ENCODE results near the gene ZBTB20. TPM values are rescaled to one million over a fixed set of nuclear protein-coding genes. Genes with fewer than 3 reads are reported as not detected.

Gene ZBTB20
- total RNA-seq, 2 donors from 2014 or later: 75.7 to 91.2 TPM

DNA sequence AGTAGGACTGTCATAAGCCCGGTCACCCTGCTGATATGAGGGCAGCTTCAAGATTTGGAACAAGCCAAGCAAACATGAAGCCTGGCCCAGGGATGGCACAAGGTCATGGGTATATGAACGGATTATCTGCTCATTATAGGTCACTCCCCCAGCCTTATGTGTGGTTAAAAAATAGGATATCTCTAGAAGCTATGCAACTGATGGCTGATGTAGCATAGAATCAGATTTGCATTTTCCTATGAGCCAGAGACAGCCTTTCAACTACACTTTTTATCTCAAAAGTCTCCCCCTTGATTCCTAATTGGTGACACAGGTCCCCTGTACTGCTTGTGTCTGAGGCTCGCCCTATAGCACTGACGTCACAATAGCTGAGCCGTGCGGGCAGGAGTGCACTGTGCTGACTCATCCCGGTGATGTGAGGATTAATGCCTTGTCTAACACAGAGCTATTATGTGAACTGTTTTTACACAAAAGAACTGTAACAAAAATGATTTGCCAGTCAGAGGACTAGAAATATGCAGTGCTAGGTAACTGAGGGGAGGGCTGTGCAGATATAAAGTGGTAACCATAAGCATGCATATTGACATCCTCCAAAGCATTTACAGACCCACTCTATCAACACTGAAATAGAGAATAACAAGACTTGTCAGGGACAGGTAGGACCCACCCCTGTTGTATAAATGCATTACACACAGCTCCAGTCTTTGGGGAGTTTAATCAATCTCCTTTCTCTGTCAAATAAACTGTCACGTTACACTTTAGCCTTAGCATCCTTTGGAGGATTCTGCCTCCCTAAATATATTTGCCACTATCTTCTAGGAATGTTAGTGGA lies 648.3 kb downstream of the ZBTB20 start:
- no peak for DNase-seq (ENCODE audit: low spot score)
- intact Hi-C loops (cut with DNase I): loop anchor here in 1 of 2 donors (5.0 kb wide), 1 partner anchor 51 kb away; no protein-coding TSS in a partner anchor

DNA sequence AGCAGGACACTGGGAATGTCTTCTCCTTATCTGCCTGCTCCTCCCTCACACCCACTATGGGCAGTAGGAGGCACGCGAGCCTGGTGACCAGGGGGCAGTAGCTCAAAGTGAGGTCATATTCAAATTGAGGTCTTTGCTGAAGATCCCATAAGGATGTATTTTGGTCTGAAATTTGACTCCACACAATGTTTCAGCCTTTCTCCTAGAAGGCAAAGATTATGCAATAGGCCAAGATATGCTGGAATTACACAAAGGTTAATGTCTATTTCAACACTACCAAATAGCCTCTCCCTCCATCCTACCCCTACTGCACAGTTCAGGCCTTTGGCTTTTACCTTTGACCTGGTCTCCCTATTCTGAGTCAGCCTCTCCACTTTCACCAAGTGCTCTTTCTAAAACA lies 650.2 kb downstream of the ZBTB20 start:
- no peak for DNase-seq (ENCODE audit: low spot score)

DNA sequence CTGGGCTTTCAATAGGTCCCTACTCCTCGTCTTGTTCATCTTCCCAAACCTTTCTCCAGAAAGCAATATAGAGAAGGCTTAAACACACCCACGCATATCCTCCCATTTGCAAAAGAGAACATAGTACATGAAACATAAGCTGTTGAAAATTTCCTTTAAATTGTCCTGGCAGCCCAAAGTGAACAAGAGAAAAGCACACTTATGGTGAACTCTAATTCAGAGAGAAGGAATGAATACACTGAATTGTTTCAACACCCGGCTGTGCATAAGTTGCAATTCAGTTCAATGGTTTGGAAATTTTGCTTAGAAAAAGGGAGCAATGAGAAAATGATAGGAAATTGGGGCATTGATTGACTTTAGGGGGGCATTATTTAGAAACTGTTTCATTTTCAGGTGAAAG lies 650.6 kb downstream of the ZBTB20 start:
- intact Hi-C loops (cut with DNase I): loop anchor here in 1 of 2 donors (5.0 kb wide), 1 partner anchor 49 kb away; no protein-coding TSS in a partner anchor
- DNase-seq (ENCODE audit: low spot score): no peak

More for the DNA sequence above, 650.2 kb downstream of the ZBTB20 start:
- intact Hi-C loops (cut with DNase I): loop anchor here in 1 of 2 donors (5.0 kb wide), 1 partner anchor 50 kb away; no protein-coding TSS in a partner anchor

DNA sequence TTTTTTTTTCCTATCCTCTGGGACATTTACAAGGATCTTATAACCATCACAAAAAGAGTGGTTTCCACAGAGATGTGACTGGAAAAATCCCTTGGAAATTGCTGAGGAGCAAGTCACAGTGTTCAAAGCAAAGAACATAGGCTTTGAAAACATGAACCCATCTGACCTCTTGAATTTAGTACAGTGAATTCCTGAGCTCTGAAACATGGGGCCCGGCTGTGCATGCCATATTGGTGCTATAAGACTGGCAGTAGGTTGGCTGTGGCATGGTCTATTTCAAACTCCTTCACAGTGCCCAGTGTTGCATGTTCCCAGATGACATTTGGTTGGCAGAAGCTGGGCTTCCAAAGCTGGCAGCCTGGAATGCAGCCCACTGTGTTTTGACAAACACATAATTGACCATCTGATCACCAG lies 651.1 kb downstream of the ZBTB20 start:
- intact Hi-C loops (cut with DNase I): loop anchor here in 1 of 2 donors (5.0 kb wide), 1 partner anchor 49 kb away; no protein-coding TSS in a partner anchor
- no peak for DNase-seq (ENCODE audit: low spot score)

DNA sequence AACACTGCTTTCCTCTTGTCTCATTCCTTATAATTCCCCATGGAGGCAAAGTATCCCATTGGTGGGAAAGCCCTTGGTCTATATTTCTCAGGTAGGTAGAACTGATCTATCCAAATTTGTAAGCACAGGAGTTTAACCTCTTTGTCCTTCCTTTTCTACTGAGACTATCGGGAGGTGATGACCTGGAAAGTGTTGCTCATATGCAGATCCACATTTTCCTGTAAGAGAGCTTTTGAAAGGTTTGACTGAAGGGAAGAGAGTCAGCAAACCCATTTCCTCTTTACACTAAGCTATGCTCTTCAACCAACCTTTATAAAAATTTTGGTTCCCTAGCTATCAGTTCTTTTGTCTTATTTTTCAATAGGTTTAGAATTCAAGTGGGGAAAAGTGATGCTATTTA lies 652.6 kb downstream of the ZBTB20 start:
- DNase-seq (ENCODE audit: low spot score): no peak
- intact Hi-C loops (cut with DNase I): no loop called here

DNA sequence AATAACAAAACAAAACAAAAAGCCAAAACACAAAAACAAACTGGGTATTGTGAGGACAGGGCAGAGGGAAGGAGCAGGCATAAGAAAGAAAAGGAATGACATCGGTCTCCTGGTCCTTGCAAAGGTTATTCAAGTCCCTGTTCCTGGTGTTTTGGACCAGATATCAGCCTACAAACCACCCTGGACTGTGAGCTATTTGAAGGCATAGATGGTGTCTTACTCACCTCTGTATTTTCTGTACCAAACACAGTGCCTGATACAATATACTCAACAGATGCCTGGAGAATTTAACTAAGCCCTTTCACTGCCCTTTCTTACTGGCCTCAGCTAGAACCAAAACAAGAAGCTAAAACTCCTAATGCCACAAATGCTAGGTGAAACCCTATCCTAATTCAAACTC lies 656.3 kb downstream of the ZBTB20 start:
- intact Hi-C loops (cut with DNase I): no loop called here
- no peak for DNase-seq (ENCODE audit: low spot score)

DNA sequence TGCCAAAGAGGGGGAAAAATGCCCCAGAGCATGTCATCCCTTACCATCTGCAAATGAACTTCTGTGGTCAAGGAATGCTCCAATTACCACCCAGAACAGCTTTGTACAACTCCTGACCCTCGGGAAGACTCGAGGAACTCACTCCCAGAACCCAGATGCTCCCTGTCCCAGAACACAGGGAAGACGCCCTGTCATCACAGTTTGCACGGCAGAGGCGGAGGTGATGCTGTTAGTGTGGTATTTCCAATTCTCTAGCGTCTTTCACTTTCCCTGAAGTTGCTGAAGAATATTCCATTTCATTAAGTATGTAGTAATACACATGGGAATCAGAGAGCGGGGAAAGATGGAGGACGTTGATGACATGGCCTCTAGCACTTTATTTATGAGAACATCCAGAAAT lies 659.6 kb downstream of the ZBTB20 start:
- intact Hi-C loops (cut with DNase I): no loop called here
- no peak for DNase-seq (ENCODE audit: low spot score)

DNA sequence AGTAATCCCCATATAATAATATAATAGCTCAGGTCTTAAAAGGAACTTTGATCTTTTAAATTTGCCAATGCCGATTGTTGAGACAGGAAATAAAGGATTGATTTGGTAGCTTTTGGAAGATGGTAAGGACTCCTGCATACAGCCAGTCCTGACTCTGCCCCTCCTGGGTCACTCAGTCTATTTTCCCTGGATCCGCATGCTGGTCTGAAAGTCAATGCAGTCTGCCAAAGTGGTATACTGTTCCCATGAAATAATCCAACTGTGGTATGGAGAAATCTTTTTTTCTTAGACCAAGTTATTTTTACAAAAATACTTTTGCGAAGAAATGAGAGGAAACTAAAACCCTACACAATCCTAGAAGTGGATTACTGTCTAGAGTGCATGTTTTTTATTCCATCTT lies 662.2 kb downstream of the ZBTB20 start:
- intact Hi-C loops (cut with DNase I): no loop called here
- no peak for DNase-seq (ENCODE audit: low spot score)

DNA sequence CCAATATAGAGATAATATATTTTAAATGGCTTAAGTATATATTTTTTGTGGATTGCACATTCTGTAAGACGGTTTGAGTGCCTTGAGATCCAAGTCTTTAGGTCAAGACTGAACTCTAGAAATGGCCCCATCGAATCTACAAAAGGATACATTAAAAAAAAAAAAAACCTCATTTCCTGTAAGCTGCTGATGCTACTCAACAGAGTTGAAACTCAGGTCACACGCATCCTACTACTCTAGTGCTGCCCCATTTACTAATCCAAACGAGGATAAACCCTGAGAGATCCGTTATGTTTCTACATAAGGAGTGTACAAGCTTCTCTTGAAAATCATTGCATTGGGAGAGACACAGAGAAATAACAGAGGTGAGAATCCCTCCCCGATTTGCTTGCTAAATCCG lies 666.0 kb downstream of the ZBTB20 start:
- intact Hi-C loops (cut with DNase I): no loop called here
- no peak for DNase-seq (ENCODE audit: low spot score)

DNA sequence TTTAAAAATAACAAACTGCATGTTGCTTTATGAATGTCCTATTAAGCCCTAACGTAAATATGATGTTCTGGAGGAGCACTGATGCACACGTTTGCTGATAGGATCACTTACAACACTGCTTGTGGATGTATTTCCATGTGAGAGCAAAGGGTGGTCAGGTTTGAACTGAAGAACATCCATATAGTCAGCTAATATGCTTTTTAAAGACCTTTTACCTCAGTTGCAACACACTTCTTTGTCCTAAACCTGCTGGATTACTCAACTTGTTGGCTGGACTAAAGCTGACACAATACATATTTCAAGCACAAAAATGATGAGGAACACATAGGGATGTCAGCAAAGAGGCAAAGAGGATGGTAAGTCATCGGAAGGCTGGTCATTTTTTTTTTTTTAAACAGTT lies 666.6 kb downstream of the ZBTB20 start:
- intact Hi-C loops (cut with DNase I): no loop called here
- no peak for DNase-seq (ENCODE audit: low spot score)

DNA sequence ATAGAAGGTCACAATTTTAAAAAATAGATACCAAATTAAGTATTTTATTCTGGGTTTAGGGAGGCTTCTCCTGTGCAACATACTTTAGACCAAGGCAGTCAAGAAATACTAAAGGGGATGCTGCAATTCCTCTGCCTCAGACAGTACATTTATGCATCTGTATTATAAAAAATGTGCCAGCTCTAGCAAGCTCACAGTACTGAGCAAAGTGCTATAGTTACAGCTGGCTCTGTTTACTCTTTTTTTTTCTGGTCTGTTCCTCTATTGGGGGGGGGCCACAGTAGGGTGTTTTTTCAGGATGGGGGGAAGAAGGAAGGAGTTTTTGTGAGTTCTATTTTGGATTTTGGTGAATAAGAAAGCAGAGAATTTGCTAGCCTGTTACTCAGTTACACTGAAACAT lies 668.3 kb downstream of the ZBTB20 start:
- no peak for DNase-seq (ENCODE audit: low spot score)
- intact Hi-C loops (cut with DNase I): no loop called here

DNA sequence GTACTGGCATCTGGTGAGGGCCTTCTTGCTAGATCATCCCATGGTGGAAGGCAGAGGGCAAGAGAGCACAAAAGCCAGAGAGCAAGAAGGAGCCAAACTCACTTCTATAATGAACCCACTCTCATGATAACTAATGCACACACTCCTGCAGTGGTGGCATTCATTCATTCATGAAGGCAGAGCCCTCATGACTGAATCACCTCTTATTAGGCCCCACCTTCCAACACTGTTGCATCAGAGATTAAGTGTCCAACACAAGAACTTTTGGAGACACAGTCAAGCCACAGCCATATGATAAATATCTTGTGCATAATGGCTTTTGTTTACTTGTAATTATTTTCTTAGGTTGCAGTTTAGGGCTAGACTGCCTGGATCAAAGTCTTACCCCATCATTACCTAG lies 670.6 kb downstream of the ZBTB20 start:
- DNase-seq (ENCODE audit: low spot score): no peak
- intact Hi-C loops (cut with DNase I): no loop called here

DNA sequence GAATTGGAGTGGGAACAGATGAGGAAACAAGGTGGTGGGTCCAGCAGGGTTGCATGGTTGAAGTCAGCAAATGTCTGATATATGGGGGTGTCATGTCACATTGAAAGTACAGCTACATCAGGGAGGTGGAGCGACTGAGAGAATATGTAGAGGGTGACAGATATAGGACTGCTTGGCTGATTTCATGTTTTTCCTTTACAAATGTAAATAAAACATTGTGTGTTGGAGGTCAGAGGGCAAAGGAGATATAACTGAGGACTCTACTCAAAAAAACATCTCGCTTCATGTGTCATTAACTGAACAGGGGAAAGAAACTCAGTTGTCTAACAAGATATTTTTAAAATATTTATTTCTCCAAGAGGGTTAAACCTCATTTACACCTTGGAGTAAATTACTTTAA lies 675.6 kb downstream of the ZBTB20 start:
- intact Hi-C loops (cut with DNase I): no loop called here
- DNase-seq (ENCODE audit: low spot score): no peak

DNA sequence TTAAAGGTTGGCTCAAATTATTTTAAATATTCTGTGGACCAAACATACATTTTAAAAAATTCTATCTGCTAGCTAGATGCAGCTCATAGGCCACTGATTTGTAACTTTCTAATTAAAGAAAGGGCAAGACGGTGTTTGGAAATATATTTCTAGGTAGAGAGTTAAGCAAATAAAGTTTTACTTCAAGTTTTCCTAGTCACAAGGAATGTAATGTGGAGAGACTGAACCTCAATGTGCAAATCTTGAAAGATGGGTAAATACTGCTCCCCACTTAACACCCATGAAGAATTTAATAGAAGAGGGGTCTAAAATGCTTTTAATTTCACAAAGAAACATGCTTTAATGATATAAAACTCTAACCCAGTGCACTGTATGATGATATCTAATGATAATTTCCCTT lies 678.0 kb downstream of the ZBTB20 start:
- intact Hi-C loops (cut with DNase I): no loop called here

DNA sequence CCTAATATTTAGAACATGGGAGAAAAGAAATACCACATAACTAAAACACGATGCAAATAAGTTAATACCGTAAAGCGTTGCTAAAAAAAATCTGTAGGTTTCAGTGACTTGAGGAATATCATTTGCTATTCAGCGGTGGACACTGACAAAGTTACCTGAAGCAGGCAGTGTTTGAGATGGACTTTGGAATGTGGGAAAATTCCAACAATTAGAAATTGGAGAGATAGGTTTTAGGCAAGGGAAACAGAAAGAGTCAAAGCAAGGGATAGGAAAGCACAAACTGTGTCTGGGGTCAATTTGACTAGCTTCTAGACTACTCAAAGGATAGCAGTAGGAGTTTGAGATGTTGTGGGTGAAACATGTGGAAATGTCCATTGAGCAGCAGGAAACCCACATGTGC lies 680.3 kb downstream of the ZBTB20 start:
- intact Hi-C loops (cut with DNase I): no loop called here
- DNase-seq (ENCODE audit: low spot score): no peak

More for the DNA sequence above, 678.0 kb downstream of the ZBTB20 start:
- no peak for DNase-seq (ENCODE audit: low spot score)

DNA sequence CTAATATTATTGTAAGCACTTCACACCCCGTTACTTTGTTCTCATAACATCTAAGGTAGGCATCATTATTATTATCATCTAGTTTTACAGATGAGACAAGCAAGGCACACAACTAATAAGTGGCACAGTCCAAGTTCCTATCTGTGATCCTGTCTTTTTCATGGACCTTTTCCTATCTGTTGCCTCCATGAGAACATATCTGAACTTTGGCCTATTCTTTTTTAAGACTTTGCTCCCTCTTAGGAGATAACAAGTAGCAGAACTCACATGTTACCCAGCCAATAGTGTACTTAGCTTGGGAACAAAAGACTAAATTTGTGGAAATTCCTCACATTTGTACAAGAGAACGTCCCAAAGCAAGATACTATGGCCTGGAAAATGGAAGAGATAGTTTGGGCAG lies 680.8 kb downstream of the ZBTB20 start:
- DNase-seq (ENCODE audit: low spot score): no peak
- intact Hi-C loops (cut with DNase I): no loop called here

DNA sequence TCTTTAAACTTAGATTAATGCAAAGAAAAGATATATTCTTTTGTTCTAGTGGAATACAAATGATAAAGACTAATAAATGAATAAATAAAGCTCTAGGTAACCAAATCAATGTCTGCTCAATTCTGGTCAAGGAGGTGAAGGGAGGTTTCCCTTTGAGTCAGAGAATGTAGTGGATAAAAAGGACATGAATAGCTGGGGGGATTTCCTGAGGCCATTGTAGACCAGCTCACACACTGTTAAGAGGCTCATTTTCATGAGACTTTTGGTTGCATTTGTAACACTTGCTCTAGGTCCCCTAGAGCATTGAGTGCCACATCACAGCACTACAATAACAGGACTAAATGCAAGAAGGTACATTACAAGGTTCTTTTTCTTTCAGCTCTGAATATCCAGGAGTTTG lies 682.5 kb downstream of the ZBTB20 start:
- intact Hi-C loops (cut with DNase I): no loop called here
- DNase-seq (ENCODE audit: low spot score): no peak

DNA sequence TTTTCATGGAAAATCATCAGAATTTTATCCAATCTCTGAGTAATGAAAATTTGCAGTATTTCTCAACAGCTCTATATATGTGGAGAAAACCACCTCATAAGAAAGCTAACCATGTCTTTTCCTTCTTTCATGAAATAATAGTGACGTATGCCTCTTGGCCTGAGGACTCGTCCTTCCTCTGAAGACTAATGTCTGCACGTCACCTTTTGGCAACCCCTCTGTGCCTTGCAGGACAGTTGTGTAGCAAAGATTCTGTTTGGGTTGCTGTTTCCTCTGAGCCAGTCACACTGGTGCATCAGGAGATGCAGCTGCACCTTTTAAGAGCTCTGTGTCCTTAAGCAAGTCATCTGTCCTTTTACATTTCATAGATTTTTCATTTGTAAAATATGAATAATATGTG lies 684.3 kb downstream of the ZBTB20 start:
- intact Hi-C loops (cut with DNase I): no loop called here
- no peak for DNase-seq (ENCODE audit: low spot score)

DNA sequence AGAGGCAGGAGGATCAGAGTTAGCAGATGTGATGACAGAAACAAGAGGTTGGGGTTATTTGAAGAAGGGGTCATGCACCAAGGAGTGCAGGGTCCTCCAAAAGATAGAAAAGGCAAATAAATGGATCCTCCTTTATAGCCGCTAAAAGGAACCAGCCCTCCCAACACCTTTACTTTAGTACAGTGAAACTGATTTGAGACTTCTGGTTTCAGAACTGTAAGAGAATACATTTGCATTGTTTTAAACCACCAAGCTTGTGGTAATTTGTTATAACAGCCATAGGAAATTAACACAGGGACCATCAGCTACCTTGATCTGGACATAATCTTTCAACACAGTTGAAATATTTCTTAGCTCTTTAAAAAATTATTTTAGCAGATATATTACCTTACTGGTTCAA lies 686.6 kb downstream of the ZBTB20 start:
- intact Hi-C loops (cut with DNase I): no loop called here
- DNase-seq (ENCODE audit: low spot score): no peak

DNA sequence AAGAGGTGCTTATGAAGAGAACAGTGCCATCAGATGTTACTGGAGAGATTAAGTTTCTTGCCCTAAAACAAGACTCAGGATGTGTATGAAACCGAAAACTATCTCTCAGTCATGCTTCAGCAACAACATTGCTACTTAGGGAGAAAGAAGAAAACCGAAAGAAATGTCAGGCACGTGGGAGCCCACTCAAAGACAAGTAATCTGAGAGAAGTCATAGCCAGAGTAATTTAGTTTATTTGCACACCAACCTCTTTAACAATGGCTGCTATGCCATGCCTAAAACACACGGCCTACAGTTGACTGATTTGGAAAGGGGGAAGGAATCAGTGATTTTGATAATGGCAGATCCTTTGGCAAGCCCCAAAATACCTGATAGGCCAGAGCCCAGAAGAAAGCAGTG lies 690.3 kb downstream of the ZBTB20 start:
- no peak for DNase-seq (ENCODE audit: low spot score)
- intact Hi-C loops (cut with DNase I): no loop called here

DNA sequence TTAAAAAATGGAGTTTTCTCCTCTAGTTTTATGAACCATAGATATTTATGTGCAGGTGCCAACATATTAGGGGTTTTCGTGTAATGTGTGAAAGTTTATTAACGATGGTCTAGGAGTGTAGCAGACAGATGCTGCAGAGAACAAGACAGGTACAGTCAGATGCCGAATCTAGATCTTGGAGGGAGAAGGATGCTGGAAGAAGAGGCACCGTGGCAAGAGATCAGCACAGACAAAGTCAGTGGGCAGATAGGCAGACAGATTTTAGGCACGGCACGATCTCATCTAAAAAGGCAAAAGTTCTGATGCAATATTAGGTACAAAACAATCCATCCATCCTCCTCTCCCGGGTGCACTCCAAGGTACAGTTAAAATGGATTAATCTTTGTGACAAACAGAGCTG lies 691.7 kb downstream of the ZBTB20 start:
- no peak for DNase-seq (ENCODE audit: low spot score)
- intact Hi-C loops (cut with DNase I): no loop called here
